Tibial nerve (tissue), 3 donors: ENCODE results near the gene SLC7A4.

Experiments
- CTCF ChIP-seq, 5 experiments: fragments of 200-600 bp in 3 of 5; fragments of 450-650 bp in 2 of 5; sonication (generic) in 3 of 5; IDR thresholded peaks; one replicate each; pipeline ENCODE4 v1.5.1; 2016 to 2019; ENCODE audit warnings: antibody characterized with exemption in 5 of 5, mild to moderate bottlenecking in 3 of 5, moderate library complexity in 2 of 5
- POLR2A ChIP-seq, 2 donors: fragments of 450-650 bp; IDR thresholded peaks; one replicate each; pipeline ENCODE4 v1.6.1; 2017; ENCODE audit warnings: antibody characterized with exemption in 2 of 2, mild to moderate bottlenecking in 2 of 2, moderate library complexity in 2 of 2

GRCh38 chr22:21022955-21023614, 9.3 kb downstream of the SLC7A4 start:
- TF ChIP-seq CTCF (IDR thresholded peaks at IDR 0.05) (no peak), POLR2A (IDR thresholded peaks at IDR 0.05) (no peak)
